SU-DHL-6 (cell line): ENCODE results near the gene RGS19.

Experiments
- H2AFZ ChIP-seq: fragments of 200-600 bp; sonication (generic); 2 replicates; pipeline ENCODE4 v1.6.1; 2014; ENCODE audit warnings: low read depth, mild to moderate bottlenecking, moderate library complexity, mixed read lengths, antibody characterized with exemption, low read length; ENCODE audit not compliant: severe bottlenecking
- H3F3A ChIP-seq: fragments of 200-600 bp; shearing (Covaris generic); 2 replicates; pipeline ENCODE4 v1.6.0; 2016; ENCODE audit warnings: antibody characterized with exemption, mild to moderate bottlenecking; ENCODE audit not compliant: insufficient read depth
- H3K27ac ChIP-seq: fragments of 200-600 bp; sonication (generic); 2 replicates; pipeline ENCODE4 v1.5.1; 2016; ENCODE audit warnings: low read depth, mild to moderate bottlenecking, low read length, moderate library complexity, mixed read lengths
- H3K27me3 ChIP-seq: fragments of 200-600 bp; sonication (generic), shearing (Covaris generic); 2 replicates; pipeline ENCODE4 v1.6.0; 2014; ENCODE audit warnings: mild to moderate bottlenecking, low read length
- H3K36me3 ChIP-seq: fragments of 200-600 bp; sonication (generic); 2 replicates; pipeline ENCODE4 v1.6.1; 2014; ENCODE audit warnings: mild to moderate bottlenecking, low read length, mixed read lengths
- H3K4me2 ChIP-seq: fragments of 300-600, 200-600 bp; shearing (Covaris generic), sonication (generic); 2 replicates; pipeline ENCODE4 v1.6.0; 2014; ENCODE audit warnings: low read length, low read depth, mild to moderate bottlenecking; ENCODE audit not compliant: poor library complexity, severe bottlenecking
- H3K4me3 ChIP-seq: fragments of 200-600 bp; sonication (generic); 2 replicates; pipeline ENCODE4 v1.5.1; 2014; ENCODE audit warnings: antibody characterized with exemption, low read length, mild to moderate bottlenecking, mixed read lengths; ENCODE audit not compliant: insufficient read depth, poor library complexity, severe bottlenecking
- H3K79me2 ChIP-seq: fragments of 200-600 bp; sonication (generic); 2 replicates; pipeline ENCODE4 v1.6.1; 2014; ENCODE audit warnings: mild to moderate bottlenecking, low read length, moderate library complexity; ENCODE audit not compliant: insufficient read depth
- H3K9ac ChIP-seq: fragments of 200-600 bp; sonication (generic); 2 replicates; pipeline ENCODE4 v1.7.0; 2014; ENCODE audit warnings: mild to moderate bottlenecking, low read length
- H3K9me2 ChIP-seq: fragments of 200-600 bp; sonication (generic); replicated peaks from 2 replicates; pipeline ENCODE4 v1.6.1; 2014; ENCODE audit warnings: low read length; ENCODE audit not compliant: insufficient read depth
- H3K9me3 ChIP-seq: fragments of 200-600 bp; sonication (generic); 2 replicates; pipeline ENCODE4 v1.6.1; 2014; ENCODE audit warnings: low read length, mixed read lengths; ENCODE audit not compliant: insufficient read depth
- H4K20me1 ChIP-seq: fragments of 200-600 bp; sonication (generic); 2 replicates; pipeline ENCODE4 v1.6.1; 2014; ENCODE audit warnings: low read depth, mild to moderate bottlenecking, antibody characterized with exemption, low read length, moderate library complexity, mixed read lengths
- CTCF ChIP-seq: fragments of 200-600 bp; sonication (generic); IDR thresholded peaks from one replicate; pipeline ENCODE4 v1.5.1; 2017; ENCODE audit warnings: antibody characterized with exemption, mild to moderate bottlenecking, low read length, moderate library complexity; ENCODE audit not compliant: insufficient read depth, poor library complexity, severe bottlenecking
- EZH2phosphoT487 ChIP-seq: fragments of 200-600 bp; sonication (generic), shearing (Covaris generic); conservative IDR thresholded peaks from 2 replicates; pipeline ENCODE4 v1.6.1; 2018; ENCODE audit warnings: mild to moderate bottlenecking, antibody characterized with exemption, low read length, moderate library complexity, mixed read lengths

The RGS19 gene

GRCh38 chr20:64067733-64068307 lies 11.5 kb downstream of the RGS19 start:
- Histone ChIP-seq H3K36me3 (no peaks in the 10 kb centered on the region), H2AFZ (no peak overlapping the region), H3K9ac (no peak overlapping the region), H3K9me2 (no peaks in the 10 kb centered on the region), H3K9me3 (no peaks in the 10 kb centered on the region), H3F3A (no peaks in the 10 kb centered on the region), H3K4me2 (no peak overlapping the region), H3K4me3 (no peak overlapping the region), H3K79me2 (no peaks in the 10 kb centered on the region), H4K20me1 (no peaks in the 10 kb centered on the region), H3K27ac (no peak overlapping the region), H3K27me3 (no peaks in the 10 kb centered on the region)
- TF ChIP-seq CTCF = no peak
- TF ChIP-seq EZH2phosphoT487 = no peak

GRCh38 chr20:64067005-64067632 lies 12.2 kb downstream of the RGS19 start:
- TF ChIP-seq EZH2phosphoT487 (no peak), CTCF (no peak)
- no peak overlapping the region for H3K4me3 ChIP-seq
- H2AFZ ChIP-seq = no peak overlapping the region
- no peak overlapping the region for H3K4me2 ChIP-seq
- H3K27ac ChIP-seq = no peak overlapping the region
- no peaks in the 10 kb centered on the region for H4K20me1 ChIP-seq
- no peaks in the 10 kb centered on the region for H3K9me2 ChIP-seq
- no peaks in the 10 kb centered on the region for H3K79me2 ChIP-seq
- no peaks in the 10 kb centered on the region for H3F3A ChIP-seq
- no peaks in the 10 kb centered on the region for H3K36me3 ChIP-seq
- no peak overlapping the region for H3K9ac ChIP-seq
- H3K27me3 ChIP-seq = no peaks in the 10 kb centered on the region
- no peaks in the 10 kb centered on the region for H3K9me3 ChIP-seq

GRCh38 chr20:64065974-64066343 lies 13.4 kb downstream of the RGS19 start:
- Histone ChIP-seq H3K4me3 (no peak overlapping the region), H3K9me3 (no peaks in the 10 kb centered on the region), H3K79me2 (no peaks in the 10 kb centered on the region), H3K27me3 (no peaks in the 10 kb centered on the region), H4K20me1 (no peaks in the 10 kb centered on the region), H3F3A (no peaks in the 10 kb centered on the region), H3K9ac (no peak overlapping the region), H2AFZ (no peak overlapping the region), H3K9me2 (no peaks in the 10 kb centered on the region), H3K27ac (no peak overlapping the region), H3K4me2 (no peak overlapping the region), H3K36me3 (no peaks in the 10 kb centered on the region)
- no peak for TF ChIP-seq CTCF
- TF ChIP-seq EZH2phosphoT487 = no peak
